Liver (tissue), 9 donors: Measurements from ENCODE around the gene UGT1A5. TPM values are rescaled to one million over a fixed set of nuclear protein-coding genes. Genes with fewer than 3 reads are reported as not detected.

Source experiments
- DNase-seq: peaks from one replicate; pipeline ENCODE4 v3.0.0-alpha.2; 2017; ENCODE audit warnings: low spot score
- H3K27ac ChIP-seq, 2 donors: one replicate each; pipeline ENCODE4 v1.7.0; 2013; ENCODE audit warnings: inconsistent platforms in 2 of 2, low read length in 2 of 2, control low read depth in 1 of 2, low read depth in 1 of 2, mild to moderate bottlenecking in 1 of 2
- H3K27me3 ChIP-seq, 4 donors: one replicate each; pipeline versions ENCODE4 v1.6.1 to v1.7.0; 2013; ENCODE audit warnings: low read length in 3 of 4, inconsistent platforms in 1 of 4, mild to moderate bottlenecking in 1 of 4, moderate library complexity in 1 of 4; ENCODE audit not compliant: control insufficient read depth in 4 of 4, insufficient read depth in 4 of 4
- H3K36me3 ChIP-seq, 4 donors: one replicate each; pipeline versions ENCODE4 v1.6.1 to v1.7.0; 2013; ENCODE audit warnings: low read length in 3 of 4, mild to moderate bottlenecking in 3 of 4, low read depth in 1 of 4, moderate library complexity in 1 of 4; ENCODE audit not compliant: control insufficient read depth in 4 of 4, insufficient read depth in 3 of 4
- H3K4me1 ChIP-seq, 4 donors: one replicate each; pipeline versions ENCODE4 v1.6.1 to v1.7.0; 2013; ENCODE audit warnings: low read length in 3 of 4, mild to moderate bottlenecking in 3 of 4, moderate library complexity in 1 of 4; ENCODE audit not compliant: control insufficient read depth in 4 of 4, insufficient read depth in 4 of 4
- H3K4me3 ChIP-seq, 3 donors: one replicate each; pipeline versions ENCODE4 v1.6.1 to v1.7.0; 2013; ENCODE audit warnings: low read length in 3 of 3, control low read depth in 1 of 3, low read depth in 1 of 3, mild to moderate bottlenecking in 1 of 3
- H3K9ac ChIP-seq, 2 donors: one replicate each; pipeline ENCODE4 v1.7.0; 2013; ENCODE audit warnings: low read length in 2 of 2, mild to moderate bottlenecking in 2 of 2, moderate library complexity in 2 of 2, control low read depth in 1 of 2, low read depth in 1 of 2
- H3K9me3 ChIP-seq, 4 donors: one replicate each; pipeline versions ENCODE4 v1.6.1 to v1.7.0; 2013; ENCODE audit warnings: low read length in 3 of 4; ENCODE audit not compliant: control insufficient read depth in 4 of 4
- EGR1 ChIP-seq, 2 donors: IDR thresholded peaks; 2 replicates each; pipeline ENCODE4 v1.6.1; 2016 to 2018; ENCODE audit warnings: antibody characterized with exemption in 2 of 2, low read depth in 2 of 2
- FOXA1 ChIP-seq: IDR thresholded peaks from 2 replicates; pipeline ENCODE4 v1.6.1; 2016; ENCODE audit warnings: antibody characterized with exemption
- FOXA2 ChIP-seq: IDR thresholded peaks from 2 replicates; pipeline ENCODE4 v1.6.1; 2016; ENCODE audit warnings: antibody characterized with exemption
- GABPA ChIP-seq, 2 donors: IDR thresholded peaks in 1 of 2; conservative IDR thresholded peaks in 1 of 2; 2 replicates each; pipeline ENCODE4 v1.6.1; 2016; ENCODE audit warnings: antibody characterized with exemption in 2 of 2, mild to moderate bottlenecking in 1 of 2, moderate library complexity in 1 of 2
- HNF4A ChIP-seq, 2 donors: conservative IDR thresholded peaks; 2 replicates each; pipeline ENCODE4 v1.6.1; 2016; ENCODE audit warnings: antibody characterized with exemption in 2 of 2, mild to moderate bottlenecking in 2 of 2
- HNF4G ChIP-seq: IDR thresholded peaks from 2 replicates; pipeline ENCODE4 v1.6.1; 2016; ENCODE audit warnings: antibody characterized with exemption
- JUND ChIP-seq, 2 donors: IDR thresholded peaks; 2 replicates each; pipeline ENCODE4 v1.6.1; 2016; ENCODE audit warnings: antibody characterized with exemption in 2 of 2
- NR2F2 ChIP-seq: IDR thresholded peaks from 2 replicates; pipeline ENCODE4 v1.6.1; 2016; ENCODE audit warnings: antibody characterized with exemption
- RAD21 ChIP-seq, 2 donors: IDR thresholded peaks; 2 replicates each; pipeline ENCODE4 v1.6.1; 2016; ENCODE audit warnings: antibody characterized with exemption in 2 of 2, mild to moderate bottlenecking in 2 of 2
- RXRA ChIP-seq, 2 donors: IDR thresholded peaks; 2 replicates each; pipeline ENCODE4 v1.6.1; 2017 to 2018; ENCODE audit warnings: antibody characterized with exemption in 2 of 2, mild to moderate bottlenecking in 1 of 2
- SP1 ChIP-seq: IDR thresholded peaks from 2 replicates; pipeline ENCODE4 v1.6.1; 2018; ENCODE audit warnings: antibody characterized with exemption, mild to moderate bottlenecking
- TAF1 ChIP-seq: conservative IDR thresholded peaks from 2 replicates; pipeline ENCODE4 v1.6.1; 2016; ENCODE audit warnings: antibody characterized with exemption, mild to moderate bottlenecking
- YY1 ChIP-seq: IDR thresholded peaks from 2 replicates; pipeline ENCODE4 v1.6.1; 2016; ENCODE audit warnings: antibody characterized with exemption, mild to moderate bottlenecking
- WGBS: extraction: QIAGEN DNeasy Blood & Tissue Kit; methylation state at CpG from one replicate; pipeline ENCODE4 v1.1.7; 2013; 5-methylcytosine and 5-hydroxymethylcytosine counted together
- polyA plus RNA-seq, 2 donors: library from polyadenylated mRNA; stranded (reverse) in 1 of 2; unstranded in 1 of 2; fragments of 200-250 nt in 1 of 2; fragments of >200 nt in 1 of 2; fragmentation: Nextera tagmentation in 1 of 2; extraction: Ambion mirVana in 1 of 2; gene quantifications; one replicate each; pipeline versions ENCODE4 v1.2.1 to v1.2.3, GENCODE V29; 2013 to 2015
- total RNA-seq, 2 donors: library from RNA; depleted of rRNA; stranded (reverse); fragments of >200 nt; gene quantifications; one replicate each; pipeline ENCODE4 v1.2.3, GENCODE V29; 2014
- TF ChIP-seq, protein P1 (sequence below): IDR thresholded peaks from 2 replicates; pipeline ENCODE4 v1.6.1; 2016; ENCODE audit warnings: antibody characterized with exemption
- TF ChIP-seq, protein P2 (sequence below): fragments of 150-350 bp; IDR thresholded peaks from 2 replicates; pipeline ENCODE4 v1.5.1; 2017; ENCODE audit warnings: improper control_type of control experiment, low read depth, low read length; ENCODE audit not compliant: missing input control
- TF ChIP-seq, protein P3 (sequence below): IDR thresholded peaks from 2 replicates; pipeline ENCODE4 v1.6.1; 2016; ENCODE audit warnings: antibody characterized with exemption
- TF ChIP-seq, protein P4 (sequence below): IDR thresholded peaks from 2 replicates; pipeline ENCODE4 v1.6.1; 2016; ENCODE audit warnings: antibody characterized with exemption
- TF ChIP-seq, protein P5 (sequence below): IDR thresholded peaks from 2 replicates; pipeline ENCODE4 v1.6.1; 2016; ENCODE audit warnings: antibody characterized with exemption, mild to moderate bottlenecking
- donor health status: healthy.
- donor health status: healthy.
- donor health status: healthy.
- donor health status: healthy.
- donor health status: healthy.

The UGT1A5 gene
- total and polyA plus RNA-seq, 4 donors, result 0.14 to 1.8 (median 1.6) TPM; not detected in 1

DNA sequence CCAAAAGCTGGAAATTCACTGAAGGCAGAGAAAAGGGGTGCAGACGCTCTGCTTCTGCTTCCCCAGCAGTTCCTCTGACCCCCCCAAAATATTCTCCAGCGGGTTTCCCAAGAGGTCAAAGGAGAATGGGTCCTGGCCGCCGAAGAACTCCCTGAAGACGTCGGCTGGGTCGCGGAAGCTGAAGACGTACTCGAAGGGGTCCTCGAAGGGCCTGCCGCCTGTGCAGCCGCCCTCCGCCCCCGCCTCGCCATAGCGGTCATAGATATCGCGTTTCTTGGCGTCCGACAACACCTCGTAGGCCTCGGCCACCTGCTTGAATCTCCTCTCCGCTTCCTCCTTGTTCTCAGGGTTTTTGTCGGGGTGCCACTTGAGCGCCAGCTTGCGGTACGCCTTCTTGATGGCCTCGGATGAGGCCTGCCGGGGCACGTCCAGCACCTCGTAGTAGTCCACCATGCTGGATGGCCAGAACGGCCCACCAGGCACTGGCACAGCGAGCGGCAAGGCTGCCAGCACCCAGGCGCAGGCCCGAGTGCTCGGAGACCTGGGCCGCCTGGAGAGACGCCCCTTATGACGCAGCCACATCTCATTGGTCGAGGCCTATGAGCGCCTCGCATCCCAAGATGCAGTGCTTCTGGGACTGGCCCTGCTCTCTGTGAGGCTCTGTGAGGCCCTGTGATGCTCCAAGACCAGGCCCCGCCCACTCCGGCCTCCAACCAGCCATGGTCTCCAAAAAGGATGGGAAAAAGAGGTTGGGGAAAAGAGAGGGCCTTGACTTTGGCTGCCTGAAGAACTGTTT, 31.0 kb downstream of the UGT1A5 start:
- Histone ChIP-seq H3K27me3 (no peaks in the 10 kb centered on the region), H3K9ac (no peak overlapping the region), H3K36me3 (peaks cover 0 to 4% (median 2%) of the 10 kb centered on the region in 4 donors), H3K4me1 (peaks cover 17 to 70% (median 40%) of the 10 kb centered on the region in 4 donors), H3K4me3 (no peak overlapping the region), H3K27ac (no peak overlapping the region), H3K9me3 (no peaks in the 10 kb centered on the region)
- WGBS, result 96% methylated on average over 46 of the region's 46 CpGs
- TF ChIP-seq RXRA (IDR thresholded peaks at IDR 0.05) (no peak), EGR1 (IDR thresholded peaks at IDR 0.05; ENCODE audit: low read depth in 2 of 2) (no peak), FOXA1 (no peak), YY1 (no peak)
- TF ChIP-seq, protein P1, sequence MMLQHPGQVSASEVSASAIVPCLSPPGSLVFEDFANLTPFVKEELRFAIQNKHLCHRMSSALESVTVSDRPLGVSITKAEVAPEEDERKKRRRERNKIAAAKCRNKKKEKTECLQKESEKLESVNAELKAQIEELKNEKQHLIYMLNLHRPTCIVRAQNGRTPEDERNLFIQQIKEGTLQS, result no peak
- TF ChIP-seq, protein P2, sequence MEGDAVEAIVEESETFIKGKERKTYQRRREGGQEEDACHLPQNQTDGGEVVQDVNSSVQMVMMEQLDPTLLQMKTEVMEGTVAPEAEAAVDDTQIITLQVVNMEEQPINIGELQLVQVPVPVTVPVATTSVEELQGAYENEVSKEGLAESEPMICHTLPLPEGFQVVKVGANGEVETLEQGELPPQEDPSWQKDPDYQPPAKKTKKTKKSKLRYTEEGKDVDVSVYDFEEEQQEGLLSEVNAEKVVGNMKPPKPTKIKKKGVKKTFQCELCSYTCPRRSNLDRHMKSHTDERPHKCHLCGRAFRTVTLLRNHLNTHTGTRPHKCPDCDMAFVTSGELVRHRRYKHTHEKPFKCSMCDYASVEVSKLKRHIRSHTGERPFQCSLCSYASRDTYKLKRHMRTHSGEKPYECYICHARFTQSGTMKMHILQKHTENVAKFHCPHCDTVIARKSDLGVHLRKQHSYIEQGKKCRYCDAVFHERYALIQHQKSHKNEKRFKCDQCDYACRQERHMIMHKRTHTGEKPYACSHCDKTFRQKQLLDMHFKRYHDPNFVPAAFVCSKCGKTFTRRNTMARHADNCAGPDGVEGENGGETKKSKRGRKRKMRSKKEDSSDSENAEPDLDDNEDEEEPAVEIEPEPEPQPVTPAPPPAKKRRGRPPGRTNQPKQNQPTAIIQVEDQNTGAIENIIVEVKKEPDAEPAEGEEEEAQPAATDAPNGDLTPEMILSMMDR, result no peak
- no peak for DNase-seq

DNA sequence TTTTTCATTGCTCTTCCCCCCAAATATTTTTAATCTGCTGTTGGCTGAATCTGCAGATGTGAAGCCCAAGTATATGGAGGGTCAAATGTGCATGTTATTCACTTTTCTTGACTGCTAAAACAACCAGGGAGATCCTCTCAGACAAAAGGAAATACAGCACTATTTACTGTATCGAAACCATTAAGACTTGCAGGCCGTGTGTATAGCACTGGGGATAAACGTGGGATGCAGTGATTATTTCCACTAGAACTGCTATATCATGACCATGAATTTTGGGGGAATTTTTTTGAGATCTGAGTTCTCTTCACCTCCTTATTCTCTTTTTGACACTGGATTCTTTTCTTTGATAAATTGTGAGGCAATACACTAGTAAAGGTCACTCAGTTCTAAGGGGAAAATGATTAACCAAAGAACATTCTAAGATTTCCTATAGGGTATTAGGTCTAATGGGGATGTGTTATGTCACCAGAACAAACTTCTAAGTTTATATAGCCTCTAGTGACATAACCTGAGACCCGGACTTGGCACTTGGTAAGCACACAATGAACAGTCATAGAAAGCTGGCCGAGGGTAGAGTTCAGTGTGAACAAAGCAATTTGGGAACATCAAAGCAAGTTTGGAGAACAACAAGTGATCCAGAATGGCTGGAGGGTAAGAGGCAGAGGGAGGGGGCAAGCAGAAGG, 32.5 kb downstream of the UGT1A5 start:
- DNase-seq, result no peak
- Histone ChIP-seq H3K27me3 (no peaks in the 10 kb centered on the region), H3K27ac (peak overlapping the region; percentile 49 to 65), H3K9me3 (no peaks in the 10 kb centered on the region), H3K36me3 (peaks cover 0 to 4% (median 2%) of the 10 kb centered on the region in 4 donors), H3K9ac (no peak overlapping the region), H3K4me3 (peak overlapping the region in 1 of 3 donors; percentile 22), H3K4me1 (peaks cover 16 to 64% (median 39%) of the 10 kb centered on the region in 4 donors)
- 36% methylated on average over 5 of the region's 5 CpGs for WGBS
- TF ChIP-seq JUND (IDR thresholded peaks at IDR 0.05) (peak; percentile 88 to 90), YY1 (peak; percentile 78), NR2F2 (no peak), RXRA (IDR thresholded peaks at IDR 0.05) (peak; percentile 96 to 98), EGR1 (IDR thresholded peaks at IDR 0.05; ENCODE audit: low read depth in 2 of 2) (peak; percentile 50 to 59), TAF1 (no peak), HNF4G (peak; percentile 86), SP1 (peak; percentile 94), GABPA (IDR thresholded peaks at IDR 0.05 in 1 of 2, conservative IDR thresholded peaks at IDR 0.05 in 1 of 2) (peak in 1 of 2 donors; percentile 17), FOXA2 (peak; percentile 72), HNF4A (conservative IDR thresholded peaks at IDR 0.05) (peak; percentile 97 to 98), FOXA1 (no peak), RAD21 (IDR thresholded peaks at IDR 0.05) (peak; percentile 37 to 55)
- TF ChIP-seq, protein P3, sequence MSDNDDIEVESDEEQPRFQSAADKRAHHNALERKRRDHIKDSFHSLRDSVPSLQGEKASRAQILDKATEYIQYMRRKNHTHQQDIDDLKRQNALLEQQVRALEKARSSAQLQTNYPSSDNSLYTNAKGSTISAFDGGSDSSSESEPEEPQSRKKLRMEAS, result peak; percentile 59
- TF ChIP-seq, protein P4, sequence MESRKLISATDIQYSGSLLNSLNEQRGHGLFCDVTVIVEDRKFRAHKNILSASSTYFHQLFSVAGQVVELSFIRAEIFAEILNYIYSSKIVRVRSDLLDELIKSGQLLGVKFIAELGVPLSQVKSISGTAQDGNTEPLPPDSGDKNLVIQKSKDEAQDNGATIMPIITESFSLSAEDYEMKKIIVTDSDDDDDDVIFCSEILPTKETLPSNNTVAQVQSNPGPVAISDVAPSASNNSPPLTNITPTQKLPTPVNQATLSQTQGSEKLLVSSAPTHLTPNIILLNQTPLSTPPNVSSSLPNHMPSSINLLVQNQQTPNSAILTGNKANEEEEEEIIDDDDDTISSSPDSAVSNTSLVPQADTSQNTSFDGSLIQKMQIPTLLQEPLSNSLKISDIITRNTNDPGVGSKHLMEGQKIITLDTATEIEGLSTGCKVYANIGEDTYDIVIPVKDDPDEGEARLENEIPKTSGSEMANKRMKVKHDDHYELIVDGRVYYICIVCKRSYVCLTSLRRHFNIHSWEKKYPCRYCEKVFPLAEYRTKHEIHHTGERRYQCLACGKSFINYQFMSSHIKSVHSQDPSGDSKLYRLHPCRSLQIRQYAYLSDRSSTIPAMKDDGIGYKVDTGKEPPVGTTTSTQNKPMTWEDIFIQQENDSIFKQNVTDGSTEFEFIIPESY, result peak; percentile 87
- TF ChIP-seq, protein P5, sequence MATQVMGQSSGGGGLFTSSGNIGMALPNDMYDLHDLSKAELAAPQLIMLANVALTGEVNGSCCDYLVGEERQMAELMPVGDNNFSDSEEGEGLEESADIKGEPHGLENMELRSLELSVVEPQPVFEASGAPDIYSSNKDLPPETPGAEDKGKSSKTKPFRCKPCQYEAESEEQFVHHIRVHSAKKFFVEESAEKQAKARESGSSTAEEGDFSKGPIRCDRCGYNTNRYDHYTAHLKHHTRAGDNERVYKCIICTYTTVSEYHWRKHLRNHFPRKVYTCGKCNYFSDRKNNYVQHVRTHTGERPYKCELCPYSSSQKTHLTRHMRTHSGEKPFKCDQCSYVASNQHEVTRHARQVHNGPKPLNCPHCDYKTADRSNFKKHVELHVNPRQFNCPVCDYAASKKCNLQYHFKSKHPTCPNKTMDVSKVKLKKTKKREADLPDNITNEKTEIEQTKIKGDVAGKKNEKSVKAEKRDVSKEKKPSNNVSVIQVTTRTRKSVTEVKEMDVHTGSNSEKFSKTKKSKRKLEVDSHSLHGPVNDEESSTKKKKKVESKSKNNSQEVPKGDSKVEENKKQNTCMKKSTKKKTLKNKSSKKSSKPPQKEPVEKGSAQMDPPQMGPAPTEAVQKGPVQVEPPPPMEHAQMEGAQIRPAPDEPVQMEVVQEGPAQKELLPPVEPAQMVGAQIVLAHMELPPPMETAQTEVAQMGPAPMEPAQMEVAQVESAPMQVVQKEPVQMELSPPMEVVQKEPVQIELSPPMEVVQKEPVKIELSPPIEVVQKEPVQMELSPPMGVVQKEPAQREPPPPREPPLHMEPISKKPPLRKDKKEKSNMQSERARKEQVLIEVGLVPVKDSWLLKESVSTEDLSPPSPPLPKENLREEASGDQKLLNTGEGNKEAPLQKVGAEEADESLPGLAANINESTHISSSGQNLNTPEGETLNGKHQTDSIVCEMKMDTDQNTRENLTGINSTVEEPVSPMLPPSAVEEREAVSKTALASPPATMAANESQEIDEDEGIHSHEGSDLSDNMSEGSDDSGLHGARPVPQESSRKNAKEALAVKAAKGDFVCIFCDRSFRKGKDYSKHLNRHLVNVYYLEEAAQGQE, result peak; percentile 59
- TF ChIP-seq, protein P2, result no peak
- TF ChIP-seq, protein P1, result peak; percentile 32
